Suppressor macrophage treated with lipopolysaccharide for 4 hours (primary cell): Measurements from ENCODE around the gene FOXA3.
A peak's percentile ranks its signal among the peaks of the same experiment; 100 is the strongest.
"Not testable (repeated sequence)": the region's sequence is repeated elsewhere in the genome, so short reads cannot be mapped to it uniquely, and the experiment has no call there.

ENCODE experiments used
- DNase-seq: peaks from one replicate; pipeline ENCODE4 v3.0.0-alpha.2; 2020

Gene FOXA3

DNA sequence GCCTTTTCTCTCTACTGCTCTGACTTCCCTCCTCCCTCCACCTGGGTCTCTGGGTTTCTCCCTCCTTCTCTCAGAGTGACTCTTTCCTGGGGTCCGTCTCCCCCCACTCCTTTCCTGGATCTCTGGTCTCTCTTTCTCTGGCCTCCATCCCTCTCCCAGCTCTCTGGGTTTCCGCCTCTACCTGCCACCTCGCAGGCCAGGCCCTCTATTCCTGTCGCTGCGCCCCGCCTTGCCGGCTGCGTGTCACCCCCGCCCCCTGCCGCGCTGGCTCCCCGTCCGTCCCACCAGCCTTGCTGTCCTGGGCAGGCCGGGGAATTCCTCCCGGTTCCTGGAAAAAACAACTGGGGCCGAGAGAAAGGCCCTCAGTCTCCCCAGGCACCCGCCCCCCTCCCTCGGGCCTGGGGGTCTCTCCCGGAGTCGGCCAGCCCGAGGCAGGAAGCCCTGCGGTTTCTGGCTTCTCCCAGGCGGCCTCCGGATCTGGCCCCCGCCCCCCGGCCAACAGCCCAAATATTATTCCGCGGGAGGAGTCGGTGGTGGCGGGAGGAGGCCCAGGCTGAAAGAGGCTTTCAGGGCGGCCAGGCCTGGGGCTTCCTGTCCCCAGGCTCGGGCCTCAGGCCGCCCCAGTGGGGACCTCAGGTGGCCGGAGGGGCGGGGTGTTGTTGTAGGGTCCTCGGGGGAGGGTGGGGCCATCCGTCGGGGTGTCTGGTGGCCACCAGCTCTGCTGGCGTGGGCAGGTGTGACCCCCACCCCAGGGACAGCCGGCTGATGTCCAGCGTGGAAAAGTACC is 12.5 kb downstream of the FOXA3 start:
- DNase-seq, result no peak

DNA sequence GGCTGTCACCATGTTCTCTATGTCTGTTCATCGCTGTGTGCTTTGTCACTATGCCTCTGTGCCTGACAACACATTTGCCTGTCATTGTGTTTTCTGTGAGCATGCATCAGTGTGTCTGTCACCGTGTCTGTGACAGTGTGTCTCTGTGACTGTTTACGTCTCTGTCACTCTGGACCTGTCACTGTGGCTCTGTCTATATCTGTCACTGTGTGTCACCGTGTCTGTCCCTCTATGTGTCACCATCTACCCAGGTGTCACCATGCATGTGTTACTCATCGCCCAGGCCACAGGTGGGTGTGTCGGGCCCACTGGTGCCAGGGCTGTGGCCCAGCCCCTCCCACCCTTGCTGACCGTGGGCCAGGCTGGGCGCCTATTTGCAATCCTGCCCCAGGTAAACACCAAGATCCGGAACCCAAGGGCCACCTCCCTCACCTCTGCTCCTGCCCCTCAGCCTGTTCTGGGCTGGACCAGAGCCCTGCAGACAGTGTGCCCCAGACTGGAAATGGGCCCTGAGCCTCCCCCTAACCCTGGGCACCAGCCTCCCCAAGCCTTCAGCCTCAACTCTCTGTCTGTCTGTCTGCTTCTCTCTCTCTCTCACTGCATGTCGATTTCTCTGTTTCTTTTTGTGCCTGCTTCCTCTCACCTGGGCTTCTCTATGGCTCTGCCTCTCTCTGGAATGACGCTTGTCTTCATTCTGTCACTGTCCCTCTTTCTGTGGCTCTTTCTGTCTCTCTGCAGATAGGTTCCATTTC is 14.1 kb downstream of the FOXA3 start:
- DNase-seq, result no peak

DNA sequence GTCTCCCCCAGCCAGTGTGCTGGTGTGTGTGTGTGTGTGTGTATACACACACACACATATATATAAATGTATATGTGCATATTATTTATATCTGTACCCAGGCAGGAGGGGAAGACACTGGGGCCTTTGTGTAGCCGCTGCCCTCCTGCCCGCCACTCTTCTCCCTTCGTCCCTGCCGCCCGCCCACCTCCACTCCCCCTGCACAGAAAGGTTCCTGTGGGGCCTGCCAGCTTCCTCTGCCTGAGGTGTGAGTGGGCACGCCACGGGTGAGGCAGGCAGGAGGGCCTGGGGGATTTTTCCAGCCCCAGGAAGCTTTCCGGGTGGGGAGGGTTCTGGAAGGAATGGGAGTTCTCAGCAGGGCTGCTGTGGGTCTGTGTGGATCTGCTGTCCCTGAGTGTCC is 14.9 kb downstream of the FOXA3 start:
- no peak for DNase-seq

DNA sequence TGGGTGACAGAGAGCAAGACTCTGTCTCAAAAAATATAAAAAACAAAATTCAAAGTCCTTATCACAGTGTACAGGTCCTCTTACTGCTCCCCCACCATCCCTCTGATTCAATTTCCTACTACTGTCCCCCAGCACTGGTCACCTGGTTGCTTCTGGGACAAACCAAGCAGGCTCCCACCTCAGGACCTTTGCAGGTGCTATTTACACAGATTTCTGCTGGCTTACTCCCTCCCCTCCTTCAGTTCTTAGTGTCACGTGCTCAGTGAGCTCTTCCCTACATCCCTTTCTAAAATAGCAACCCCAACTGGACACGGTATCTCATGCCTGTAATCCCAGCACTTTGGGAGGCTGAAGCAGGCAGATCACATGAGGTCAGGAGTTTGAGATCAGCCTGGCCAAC is 15.8 kb downstream of the FOXA3 start:
- DNase-seq, result no peak

DNA sequence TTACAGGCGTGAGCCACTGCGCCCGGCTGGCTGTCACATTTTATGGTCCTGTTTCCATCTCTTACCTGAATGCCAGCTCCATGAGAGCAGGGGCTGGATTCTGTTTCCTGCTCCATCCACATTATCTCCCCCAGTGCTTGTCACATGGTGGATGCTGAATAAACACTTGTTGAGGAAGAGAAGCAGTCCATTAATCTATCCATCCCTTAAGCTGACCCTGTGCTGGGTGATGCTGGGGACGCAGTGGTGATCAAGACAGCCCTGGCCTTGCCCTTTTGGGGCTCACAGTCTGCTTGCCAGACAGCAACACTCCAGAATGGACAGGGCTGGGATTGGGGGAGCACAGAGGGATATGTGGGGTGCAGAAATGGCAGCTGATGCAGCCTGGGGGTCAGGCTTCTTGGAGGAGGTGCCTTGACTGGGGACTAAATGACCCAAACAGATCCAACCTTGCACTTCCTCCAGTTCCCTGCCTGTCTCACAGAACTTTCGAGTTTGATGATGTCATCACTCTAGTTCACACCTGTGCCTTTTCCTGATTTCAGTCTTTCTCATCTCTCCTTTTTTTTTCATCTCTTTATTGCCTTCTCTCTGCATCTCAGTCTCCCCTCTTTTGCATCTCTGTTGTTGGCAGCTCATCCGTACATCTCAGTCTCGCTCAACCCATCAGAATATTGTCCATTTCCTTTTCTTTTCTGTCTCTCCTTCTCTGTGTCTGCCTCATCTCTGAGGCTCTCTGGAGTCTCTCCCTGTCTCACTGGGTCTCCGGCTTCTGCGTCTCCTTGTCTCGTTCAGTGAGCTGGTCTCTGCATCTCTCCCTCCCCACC is 17.2 kb downstream of the FOXA3 start:
- DNase-seq, result no peak

DNA sequence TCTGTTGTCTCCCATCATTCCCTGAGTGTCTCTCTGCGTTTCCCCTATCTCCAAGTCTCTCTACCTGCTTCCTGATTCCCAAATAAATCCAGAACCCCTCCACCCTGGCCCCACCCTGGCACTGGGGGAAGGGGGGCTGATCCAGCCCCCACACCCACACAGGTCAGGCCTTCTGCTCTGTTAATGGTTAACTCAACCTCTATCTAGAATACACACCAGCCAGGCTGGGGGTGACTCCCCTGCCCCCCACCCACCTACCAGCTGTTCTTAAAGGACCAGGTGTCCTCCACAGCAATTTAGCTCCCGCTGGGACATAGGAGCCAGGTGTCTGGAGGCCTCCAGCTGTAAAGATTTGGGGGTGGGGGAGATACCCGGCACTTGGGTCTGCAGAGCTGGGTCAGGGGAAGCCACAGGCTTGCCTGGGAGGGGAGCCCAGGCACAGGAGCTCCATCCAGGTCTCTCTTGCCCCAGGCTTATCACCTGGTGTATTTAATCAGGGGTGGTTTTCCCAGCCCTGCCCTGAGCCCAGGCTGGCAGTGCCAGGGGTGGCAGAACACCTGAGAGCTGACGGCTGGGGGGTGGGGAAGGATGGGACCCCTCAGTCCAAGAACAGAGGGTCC is 17.9 kb downstream of the FOXA3 start:
- DNase-seq, result no peak

DNA sequence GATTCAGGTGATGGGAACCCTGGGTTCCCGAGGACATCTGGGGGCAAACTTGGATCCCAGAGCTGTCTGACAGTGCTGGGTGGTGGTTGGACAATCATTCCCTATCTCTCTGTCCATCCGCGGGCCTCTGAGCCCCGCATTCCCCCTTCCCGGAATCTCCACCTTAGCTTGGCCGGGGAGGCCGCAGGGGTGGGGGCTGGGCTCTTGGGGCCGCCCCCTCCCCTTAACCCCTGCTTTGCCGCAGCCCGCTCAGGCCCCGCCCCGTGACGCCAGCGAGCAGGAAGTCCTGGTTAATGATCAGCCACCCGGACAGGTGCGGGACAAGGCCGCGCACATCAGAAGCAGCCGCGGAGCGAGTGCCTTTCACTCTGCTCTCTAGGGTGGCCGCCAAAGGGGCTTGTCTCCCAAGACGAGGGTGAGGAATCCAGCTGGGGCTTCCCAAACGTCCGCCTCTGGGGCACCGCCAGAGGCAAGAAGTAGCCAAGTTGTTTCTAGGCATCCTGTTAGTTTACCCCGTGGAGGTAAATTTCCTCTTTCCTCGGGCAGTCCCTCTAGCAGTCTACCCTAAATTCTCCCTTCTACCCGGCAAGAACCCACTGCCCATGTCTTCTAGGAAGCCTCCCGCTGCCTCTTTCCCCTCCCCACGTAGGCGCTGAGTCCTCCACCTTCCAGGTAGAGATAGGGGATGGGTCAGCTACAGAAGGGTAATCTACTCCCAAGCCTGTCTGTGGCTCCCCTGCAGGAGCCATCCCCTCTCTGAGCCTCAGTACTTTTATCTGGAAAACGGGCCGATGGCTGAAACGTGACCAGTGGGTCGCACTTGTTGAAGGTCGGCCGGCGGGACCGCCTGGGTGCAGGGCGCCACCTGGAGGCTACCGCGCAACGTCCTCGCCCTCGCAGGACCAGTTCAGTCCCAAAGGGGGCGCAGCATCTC is 18.8 kb downstream of the FOXA3 start:
- peak; percentile 91 for DNase-seq

DNA sequence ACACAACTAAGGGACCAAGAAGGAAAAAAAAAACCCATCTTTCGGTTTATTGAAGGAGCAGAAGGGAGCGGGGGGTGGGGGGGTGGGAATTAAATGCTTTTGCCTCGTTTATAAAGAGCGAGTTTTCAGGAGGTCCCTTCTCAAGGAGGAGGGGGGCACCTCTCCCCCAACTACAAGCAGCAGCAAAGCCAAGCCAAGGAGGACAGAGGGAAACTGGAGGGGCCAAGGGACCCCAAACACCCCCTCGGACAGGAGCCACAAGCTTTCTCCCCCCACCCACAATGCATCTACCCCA is 19.4 kb downstream of the FOXA3 start:
- no peak for DNase-seq

DNA sequence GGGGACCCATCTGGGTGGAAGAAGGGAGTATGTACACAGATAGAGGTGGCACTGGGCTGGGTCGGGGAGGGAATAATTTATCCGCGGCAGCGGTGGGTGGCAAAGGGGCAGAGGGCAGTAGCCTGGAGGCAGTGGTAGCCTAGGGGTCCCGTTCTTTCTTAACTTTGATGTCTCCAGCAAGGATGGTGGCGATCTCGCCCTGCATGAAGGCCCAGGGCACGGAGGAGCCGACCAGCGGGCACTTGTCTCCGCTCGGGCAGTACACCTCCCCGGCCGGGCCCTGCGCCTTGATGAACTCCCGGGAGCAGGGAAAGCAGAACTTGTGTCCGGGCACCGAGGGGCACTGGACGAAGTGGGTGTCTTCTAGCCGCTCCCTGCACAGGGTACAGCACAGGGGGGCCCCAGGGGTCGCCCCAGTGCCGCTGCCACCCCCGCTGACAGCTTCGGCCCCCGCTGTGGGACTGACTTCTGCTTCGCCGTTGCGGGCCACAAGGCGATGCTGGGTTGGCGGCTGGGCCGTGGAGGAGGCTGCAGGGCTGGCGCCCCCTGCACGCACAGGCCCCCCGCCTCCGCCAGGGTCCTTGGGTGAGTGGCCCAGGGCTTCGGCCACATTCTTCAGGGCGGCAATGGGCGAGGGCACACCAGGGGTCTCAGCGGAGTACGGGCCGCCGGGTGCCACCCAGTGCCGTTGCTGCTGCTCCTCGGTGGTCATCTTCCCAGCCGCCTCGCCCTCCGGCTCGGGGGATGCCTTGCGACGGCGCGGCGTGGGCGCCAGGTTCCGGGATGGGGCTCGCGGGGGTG is 20.0 kb downstream of the FOXA3 start:
- DNase-seq, result no peak

DNA sequence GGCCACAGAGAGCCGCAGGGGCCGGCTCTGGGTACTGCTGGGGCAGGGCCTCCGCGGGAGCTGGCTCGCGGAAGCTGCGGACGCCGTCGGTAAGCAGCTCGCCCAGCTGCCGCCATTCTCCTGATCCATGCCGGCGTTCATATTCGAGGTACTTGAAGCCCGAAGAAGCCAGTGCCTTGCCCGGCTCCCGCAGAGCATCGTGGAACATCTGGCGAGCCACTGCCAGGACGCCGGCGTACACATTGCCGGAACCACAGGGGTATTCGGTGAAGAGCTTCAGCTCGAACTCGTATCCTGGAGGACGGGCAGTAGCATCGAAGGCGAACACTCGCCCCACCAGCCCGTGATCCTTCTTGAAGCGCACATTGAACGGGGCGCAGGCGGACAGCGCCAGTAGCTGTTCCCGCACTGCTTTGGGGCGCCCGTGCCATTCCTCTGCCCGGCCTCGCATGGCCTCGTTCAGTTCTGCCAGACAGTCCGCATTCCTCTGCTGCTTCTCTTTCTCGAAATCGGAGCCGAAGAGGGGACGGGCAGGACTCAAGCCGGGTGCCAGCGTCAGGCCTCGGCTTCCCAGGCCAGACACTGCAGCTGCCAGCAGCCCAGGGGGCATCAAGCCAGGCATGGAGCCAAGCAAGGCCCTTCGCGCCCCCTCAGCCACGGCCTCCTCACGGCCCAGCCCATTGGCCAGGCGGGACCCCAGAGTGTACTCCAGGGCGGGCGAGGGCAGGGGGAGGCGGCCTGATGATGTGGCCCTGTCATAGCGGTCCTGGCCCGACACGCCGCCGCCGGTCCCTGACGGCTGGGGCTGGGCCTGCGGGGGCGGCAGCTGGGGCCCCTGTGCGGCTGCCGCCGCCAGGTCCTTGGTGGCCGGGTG is 20.8 kb downstream of the FOXA3 start:
- no peak for DNase-seq

DNA sequence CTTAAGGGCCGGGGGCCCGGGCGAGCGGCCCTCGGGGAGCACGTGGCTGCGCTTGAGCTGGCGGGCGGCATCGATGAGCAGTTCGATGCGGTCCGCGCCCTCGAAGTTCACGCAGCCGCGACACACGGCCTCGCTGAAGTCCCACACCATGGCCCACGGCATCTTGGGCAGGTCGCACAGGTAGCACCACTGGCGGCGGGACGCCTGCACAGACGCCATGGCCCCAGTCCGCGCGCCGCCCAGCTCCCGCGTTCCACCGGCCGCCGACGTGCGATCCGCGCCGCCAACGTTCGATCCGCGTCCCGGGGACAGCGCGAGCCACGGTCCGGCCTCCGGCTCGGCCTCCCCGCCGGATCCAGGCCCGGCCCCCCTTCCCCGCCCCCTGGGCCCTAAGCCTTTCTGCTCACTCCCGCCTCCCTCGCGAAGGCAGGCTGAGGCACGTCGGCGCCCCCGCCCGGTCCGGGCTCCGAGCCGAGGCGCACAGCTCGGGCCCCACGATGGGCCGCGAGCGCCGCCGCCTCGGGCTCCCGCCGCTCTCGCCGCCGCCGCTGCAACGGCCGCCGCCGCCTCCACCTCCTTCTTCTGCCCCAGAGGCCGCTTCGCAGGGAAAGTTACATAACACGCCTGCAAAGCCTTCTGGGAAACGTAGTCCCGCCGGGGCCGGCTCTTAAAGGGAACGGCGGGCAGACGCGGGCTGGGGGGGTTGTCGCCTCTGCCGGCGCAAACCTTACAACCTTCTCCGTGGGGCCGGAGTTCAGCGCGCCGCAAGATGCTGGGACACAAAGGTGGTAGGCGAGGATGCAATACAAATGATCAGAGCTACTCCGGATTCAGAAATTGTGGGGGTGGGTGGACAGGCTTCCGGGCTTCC is 21.7 kb downstream of the FOXA3 start, which contains the start of gene IRF2BP1:
Gene IRF2BP1 (minus strand): TSS at position 586 of the 871 bp plus-strand sequence. CDS start 367 bp downstream, at position 219.
- DNase-seq, result peak; percentile 95

DNA sequence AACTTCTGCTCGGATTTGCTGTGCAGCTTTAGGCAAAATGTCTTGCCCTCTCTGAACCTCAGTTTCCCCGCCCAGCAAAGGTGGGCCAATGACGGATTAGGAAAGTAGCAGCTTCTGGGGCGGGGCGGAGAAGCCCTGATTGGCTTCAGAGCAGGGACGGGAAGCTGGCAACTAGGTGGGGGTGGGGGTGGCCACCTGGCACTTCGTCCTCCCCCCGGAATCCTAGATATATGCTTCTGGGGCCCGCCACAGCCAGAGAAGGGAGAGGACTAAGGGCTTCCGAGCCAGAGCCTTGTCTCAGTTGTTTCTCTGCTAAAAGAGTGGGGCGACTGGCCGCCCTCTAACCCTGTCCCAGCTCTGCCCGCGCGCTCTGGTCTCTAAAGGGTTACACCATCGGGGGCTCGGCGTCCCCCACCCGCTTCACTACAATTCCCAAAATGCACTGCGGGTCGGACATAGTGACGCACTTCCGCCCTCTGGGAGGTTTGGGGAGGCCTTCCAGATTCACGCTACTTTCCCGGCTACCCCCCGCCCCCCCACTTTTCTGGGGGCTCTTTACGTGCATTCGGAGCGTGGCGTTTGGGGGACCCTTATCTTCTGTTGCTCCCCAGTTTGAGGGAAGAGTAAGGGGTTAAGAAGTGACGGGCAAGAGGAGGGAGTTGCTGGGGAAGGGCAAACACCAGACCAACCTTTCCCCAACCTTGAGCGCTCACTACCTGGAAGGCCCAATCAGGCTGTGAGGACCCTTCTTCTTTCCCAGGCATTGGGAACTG is 22.5 kb downstream of the FOXA3 start:
- peak; percentile 94 for DNase-seq

DNA sequence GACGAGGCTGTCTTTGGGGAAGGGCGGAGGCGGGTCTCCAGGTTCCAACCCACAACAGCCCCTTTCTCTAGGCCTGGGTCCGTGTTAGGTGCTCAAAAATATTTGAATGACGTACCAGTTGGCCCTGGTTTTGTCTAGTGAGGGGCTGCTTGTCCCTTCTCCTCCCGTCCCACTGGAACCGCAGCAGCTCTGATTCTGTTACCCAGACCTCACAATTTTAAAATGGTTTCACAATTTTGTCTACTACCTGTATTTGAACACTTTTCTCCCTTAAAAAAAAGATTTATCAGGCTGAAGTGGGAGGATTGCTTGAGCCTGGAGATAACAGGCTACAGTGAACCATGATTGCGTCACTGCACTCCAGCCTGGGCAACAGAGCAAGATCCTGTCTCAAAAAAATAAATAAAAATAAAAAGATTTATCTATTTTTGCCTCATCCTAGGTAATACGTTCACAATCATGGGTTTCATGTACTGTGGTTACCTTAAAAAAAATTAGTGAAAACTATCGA is 23.1 kb downstream of the FOXA3 start:
- no peak for DNase-seq

DNA sequence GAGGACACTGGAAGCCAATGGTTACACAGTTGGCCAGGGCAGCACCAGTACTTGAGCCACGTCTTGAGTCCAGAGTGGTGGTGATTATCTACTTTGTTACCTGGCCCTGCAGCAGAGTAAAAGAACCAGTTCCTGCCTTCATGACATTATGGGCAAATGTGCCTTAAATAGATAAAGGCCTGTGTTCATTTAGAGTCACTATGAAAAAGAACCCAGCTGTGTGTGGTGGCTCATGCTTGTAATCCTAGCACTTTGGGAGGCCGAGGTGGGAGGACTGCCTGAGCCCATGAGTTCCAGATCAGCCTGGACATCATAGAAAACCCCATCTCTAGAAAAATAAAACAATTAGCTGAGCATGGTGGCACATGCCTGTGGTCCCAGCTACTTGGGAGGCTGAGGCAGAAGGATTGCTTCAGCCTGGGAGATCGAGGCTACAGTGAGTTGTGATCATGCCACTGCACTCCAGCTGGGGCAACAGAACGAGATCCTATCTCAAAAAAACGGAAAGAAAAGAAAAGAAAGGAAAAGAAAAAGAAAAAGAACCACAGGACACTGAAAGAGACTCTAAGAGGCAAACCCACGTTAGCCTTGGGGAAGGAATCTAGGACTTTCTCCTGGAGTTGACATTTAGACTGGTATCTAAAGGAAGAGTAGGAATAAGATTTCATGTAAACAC is 25.2 kb downstream of the FOXA3 start:
- DNase-seq, result no peak

DNA sequence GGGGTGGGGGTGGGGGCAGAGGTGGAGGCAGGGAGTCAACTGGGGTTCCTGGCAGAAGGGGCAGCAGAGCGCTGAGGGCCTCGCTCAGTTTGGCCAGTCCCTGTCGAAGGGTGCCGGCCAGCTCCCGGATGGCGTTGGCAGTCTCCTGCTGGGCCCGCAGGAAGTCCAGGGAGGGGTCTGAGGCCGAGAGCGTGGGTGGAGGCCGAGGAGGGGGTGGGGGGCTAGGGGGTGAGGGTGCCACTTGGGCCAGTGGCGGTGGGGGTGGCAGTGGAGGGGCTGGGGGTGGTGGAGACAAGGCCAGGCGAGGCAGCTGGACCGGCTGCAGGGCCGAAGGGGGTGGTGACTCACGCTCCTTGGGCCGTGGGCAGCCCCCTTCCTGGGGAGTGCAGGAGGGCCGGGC is 26.8 kb downstream of the FOXA3 start:
- no peak for DNase-seq

DNA sequence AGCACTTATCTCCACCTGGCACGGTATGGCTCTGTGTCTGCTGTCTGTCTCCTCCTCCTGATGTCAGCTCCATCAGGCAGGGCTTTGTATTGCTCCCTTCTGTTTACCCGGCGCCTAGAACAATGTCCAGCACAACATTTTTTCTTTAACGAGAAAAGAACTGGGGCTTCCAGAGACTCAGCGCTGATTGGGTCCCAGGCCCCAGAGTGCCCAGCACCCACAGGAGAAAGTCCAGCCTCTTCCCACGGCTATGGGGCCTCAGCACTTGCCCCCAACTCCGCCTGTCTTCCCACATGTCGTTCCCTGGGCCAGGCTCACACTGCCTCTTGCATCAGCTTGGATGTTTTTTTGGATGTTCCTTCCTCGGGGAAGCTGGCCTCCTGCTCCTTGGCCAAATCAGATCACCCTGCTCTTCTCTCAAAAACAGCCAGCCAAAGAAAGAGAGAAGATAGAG is 31.4 kb downstream of the FOXA3 start:
- DNase-seq, result no peak

DNA sequence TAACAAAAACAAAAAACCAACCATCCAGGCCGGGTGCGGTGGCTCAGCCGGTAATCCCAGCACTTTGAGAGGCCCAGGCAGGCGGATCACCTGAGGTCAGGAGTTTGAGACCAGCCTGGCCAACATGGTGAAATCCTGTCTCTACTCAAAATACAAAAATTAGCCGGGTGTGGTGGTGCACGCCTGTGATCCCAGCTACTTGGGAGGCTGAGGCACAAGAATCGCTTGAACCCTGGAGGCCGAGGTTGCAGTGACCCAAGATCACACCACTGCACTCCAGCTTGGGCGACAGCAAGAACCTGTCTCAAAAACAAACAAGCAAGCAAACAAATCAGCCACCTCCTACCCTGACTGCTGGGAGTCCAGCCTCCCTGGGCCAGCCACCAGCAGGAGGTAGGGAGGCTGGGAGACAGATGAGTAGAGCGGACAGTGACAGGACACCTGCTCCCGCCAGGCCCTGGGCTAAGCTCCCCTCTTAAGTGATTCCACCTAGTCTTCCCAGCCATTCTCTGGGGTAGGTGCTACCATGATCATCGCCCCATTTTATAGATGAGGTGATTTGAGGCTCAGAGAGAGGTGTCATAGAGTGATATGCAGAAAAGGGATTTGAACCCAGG is 32.0 kb downstream of the FOXA3 start:
- DNase-seq, result not testable (repeated sequence)
